Right renal pelvis (tissue), 4 donors: Measurements from ENCODE around the gene TSPEAR. TPM values are rescaled to one million over a fixed set of nuclear protein-coding genes. Genes with fewer than 3 reads are reported as not detected.
"Not testable (repeated sequence)": the region's sequence is repeated elsewhere in the genome, so short reads cannot be mapped to it uniquely, and the experiment has no call there.

Experiments
- DNase-seq, 4 donors: peaks; one replicate each; pipeline ENCODE4 v3.0.0-alpha.2; 2013; ENCODE audit warnings: low read depth in 4 of 4, low spot score in 3 of 4, missing footprints in 1 of 4
- polyA plus RNA-seq, 4 donors: library from polyadenylated mRNA; unstranded; fragments of 120-200 nt; gene quantifications; one replicate each; pipeline ENCODE4 v1.2.1, GENCODE V29; 2013; ENCODE audit not compliant: insufficient read length in 4 of 4

Gene TSPEAR
- polyA plus RNA-seq, 4 donors: 0.60 to 1.2 (median 0.82) TPM

DNA sequence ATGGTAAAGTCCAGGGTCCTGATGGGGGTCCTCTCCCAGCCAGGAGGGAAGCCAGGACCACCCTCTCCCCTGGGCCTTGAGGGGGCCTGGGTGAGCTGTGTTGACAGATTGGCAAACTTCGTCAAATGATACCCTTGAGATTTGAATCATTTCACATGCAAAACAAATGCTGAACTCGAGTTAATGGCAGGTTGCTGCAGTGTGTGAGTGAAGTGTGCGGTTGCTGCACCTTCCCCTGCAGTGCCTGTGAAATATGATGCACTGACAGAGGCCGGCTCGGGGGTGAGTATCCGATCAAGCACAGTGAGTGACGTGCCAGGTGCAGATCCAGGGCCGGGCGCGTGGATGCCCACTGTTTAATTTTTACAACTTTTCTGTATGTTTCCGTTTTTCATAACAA lies 23.7 kb downstream of the TSPEAR start:
- no peak for DNase-seq

DNA sequence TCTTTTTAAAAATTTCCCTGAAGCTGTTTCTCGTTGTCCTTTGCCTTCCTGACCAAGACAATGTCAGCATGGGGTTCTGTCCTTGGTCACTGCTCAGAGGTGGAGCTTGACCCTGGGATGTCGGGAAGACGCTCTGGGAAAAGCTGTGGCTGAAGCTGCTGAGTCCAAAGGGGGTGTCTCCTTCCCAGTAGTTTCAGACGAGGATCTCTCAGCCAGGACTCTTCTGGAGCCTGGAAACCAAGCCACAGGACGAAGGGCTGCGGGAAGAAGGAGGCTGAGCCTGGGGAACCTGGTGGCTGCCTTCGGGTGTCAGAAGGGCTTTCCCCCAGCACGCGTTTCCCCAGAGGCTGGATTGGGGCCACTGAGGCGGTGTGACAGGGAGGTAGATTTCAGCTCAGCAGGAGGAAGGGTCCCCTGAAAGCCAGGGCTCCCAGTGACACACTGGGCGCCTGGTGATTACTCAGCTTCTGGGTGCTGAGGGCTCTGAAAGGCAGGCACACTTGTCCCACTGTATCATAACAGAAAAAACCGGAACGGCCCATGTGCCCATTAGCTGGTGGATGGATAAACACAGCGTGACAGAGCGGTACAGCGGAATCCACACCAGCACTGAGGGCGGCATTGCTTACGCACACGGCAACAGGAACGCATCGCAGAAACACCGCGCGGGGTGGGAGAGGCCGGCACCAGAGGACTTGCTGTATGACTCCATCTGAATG lies 24.4 kb downstream of the TSPEAR start:
- no peak for DNase-seq

DNA sequence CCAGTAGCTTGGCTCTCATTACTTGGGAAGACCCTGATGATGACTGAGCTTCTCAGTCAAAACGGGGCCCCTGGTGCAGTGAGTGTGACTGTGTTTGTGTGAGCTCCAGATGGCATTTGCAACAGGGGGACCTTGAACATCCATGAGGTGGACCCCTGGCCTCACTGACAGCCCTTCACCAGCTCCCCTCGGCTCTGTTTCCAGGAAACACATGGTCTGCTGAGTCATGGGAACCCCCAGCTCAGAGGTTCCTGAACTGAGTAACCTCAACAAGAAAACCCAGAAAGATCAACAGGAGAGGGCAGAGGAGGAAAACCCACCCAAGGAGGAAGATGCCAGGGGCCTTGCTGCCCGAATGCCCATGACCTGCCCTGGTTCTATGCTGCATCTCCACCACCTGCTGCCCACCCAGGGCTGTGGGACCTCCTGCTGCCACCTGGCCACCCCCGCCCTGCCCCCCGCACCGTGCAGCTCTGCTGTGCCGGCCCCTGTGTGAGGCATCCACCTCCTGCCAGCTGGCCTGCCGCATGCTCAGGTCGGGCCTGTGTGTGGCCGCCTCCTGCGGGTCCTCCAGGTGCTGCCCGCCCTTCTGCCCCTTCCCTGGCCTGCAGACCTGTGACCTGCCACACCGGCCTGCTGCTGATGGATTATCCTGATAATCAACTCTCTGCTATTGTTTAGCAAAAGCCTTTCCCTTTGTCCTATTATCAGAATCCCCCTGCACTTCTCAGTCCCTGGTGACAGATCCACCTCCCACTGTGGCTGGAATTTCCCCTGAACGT lies 25.2 kb downstream of the TSPEAR start:
- no peak for DNase-seq

DNA sequence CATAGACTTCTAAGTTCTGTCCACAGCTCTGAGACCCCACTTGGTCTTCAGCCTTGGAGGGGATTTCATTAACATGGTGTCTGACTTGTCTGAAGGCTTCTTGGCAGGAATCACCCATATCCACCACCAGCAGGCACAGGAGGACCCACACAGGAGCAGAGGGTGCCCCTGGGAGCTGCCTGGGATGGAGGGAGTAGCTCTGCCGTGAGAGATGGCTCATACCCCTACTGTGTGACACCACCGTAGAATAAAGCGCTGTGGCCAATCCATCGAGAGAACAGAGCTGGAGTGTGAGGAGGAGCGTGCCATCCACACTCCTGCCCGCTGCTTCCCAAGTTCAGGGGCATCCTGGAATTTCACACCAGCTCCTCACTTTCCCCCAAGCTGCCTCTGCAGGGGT lies 26.3 kb downstream of the TSPEAR start:
- DNase-seq: not testable (repeated sequence)

DNA sequence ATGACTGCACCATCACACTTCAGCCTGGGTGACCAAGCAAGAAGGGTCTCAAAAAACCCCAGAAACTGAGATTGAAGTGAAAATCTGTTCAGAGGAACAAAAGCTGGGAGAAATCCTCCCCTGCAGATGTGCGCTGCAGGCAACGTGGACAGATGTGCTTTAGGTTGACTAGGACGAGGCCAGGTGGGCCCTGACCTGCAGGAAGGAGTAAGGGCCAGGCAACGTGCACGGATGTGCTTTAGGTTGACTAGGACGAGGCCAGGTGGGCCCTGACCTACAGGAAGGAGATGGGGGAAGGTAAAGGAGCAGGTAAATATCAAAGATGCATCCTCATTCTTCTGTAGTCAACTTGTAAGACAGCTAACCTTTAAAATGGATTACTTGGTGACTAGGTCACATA lies 26.9 kb downstream of the TSPEAR start:
- DNase-seq: no peak

DNA sequence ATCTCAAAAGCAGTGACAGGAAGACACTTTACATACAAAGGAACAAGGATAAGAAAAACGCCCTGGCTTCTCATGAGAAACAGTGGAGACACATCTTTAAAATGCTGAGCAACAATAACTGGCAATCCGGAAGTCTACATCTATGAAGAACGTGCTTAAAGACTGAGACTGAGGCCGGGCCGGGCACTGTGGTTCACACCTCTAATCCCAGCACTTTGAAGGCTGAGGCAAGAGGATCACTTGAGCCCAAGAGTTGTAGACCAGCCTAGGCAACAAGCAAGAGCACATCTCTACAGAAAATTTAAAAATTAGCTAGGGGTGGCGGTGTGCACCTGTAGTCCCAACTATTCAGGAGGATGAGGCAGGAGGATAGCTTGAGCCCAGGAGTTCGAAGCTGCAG lies 27.3 kb downstream of the TSPEAR start:
- DNase-seq: no peak

DNA sequence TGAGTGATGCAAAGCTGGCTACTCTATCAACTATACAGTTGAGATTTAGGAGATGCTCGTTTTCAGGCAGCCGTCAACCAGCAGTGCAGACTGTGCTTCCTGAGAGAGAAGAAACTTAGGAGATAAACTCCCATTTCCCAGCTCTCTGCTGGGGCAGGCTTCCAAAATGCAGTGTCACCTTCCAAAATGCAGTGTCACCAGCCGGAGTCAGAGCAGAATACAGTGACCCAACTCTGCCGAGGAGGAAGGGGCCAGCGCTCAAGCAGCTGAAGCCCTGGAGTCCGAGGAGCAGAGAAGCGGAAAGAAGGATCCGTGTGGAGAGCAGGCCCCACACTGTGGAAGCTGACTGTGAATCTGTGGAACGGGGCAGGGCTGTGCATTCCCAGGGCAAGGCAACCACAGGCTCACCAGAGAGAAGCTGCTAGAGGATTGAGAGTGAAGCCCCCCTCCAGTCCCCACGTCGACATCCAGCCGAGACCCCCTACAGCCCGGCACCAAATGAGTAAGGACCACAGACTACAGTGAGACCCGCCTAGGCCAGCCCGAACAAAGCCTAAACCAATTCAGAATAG lies 28.7 kb downstream of the TSPEAR start:
- DNase-seq: no peak

DNA sequence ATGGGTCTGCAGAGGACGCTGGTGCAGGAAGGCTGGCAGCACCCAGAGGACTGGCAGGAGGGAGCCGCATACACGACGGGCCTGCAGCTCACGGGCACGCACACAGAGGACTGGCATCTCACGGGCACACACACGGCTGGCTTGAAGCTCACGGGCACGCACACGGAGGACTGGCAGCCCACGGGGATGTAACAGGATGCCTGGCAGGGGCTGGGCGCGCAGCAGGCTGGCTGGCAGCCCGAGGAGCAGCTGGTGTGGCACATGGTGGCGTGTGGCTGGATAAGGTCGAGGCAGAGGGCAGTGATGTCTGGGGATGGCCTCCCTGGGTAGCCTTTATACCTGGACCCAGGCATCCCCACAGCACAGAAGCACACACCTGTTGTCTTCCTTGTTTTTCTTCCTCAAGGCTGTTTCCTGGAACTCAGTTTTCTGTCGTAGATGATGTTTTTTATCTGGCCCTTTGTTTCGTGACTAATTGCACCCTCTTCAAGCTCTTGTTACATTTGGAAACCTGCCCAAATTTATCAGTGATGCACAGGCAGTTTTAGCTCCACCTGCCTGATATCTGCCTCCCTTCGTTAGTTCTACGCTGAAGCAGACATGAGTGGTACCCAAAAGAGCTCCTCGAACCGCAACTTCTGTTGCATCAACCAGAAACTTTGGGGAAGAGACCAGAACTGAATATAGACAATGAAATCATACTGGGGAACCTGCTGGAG lies 29.4 kb downstream of the TSPEAR start, which contains the start of gene KRTAP12-1:
Gene KRTAP12-1, minus strand, starts transcription at position 303 of the 719 bp plus-strand sequence. Its CDS starts 40 bp downstream, at position 263.
- no peak for DNase-seq

DNA sequence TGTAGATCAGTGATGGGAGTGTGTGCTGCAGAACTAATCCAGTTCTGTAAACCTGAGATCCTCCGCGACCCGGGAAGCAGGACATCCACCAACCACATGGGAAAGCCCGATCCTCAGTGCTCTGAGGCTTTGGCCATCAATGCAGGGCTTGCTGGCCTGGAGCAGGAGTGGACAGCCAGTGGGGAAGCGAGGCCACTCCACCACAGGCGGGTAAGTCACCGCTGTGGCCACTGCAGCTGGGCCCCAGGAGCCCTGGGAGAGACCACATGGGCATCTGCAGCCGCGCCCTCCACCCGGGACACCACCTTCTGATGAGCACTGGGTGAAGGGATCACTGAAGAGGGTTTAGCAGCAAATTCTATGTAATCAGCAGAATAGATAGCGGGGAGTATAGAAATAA lies 30.2 kb downstream of the TSPEAR start:
- no peak for DNase-seq

DNA sequence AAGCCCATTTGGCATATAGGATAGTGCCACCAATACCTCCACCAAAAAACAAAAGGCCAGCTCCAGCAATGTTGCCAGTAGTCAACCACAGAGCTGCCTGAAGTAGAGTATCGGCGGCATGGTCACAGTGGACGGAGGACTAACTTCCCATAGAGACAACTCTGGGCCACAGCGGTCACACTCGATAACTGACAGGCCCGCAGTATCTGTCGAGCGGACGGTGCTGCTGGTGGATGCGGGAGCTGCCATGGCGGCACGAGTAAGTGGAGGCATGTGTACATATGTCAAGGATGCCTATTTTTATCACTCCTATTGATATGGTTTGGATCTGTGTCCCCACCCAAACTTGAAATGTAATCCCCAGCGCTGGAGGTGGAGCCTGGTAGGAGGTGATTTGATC lies 33.5 kb downstream of the TSPEAR start:
- DNase-seq: no peak

DNA sequence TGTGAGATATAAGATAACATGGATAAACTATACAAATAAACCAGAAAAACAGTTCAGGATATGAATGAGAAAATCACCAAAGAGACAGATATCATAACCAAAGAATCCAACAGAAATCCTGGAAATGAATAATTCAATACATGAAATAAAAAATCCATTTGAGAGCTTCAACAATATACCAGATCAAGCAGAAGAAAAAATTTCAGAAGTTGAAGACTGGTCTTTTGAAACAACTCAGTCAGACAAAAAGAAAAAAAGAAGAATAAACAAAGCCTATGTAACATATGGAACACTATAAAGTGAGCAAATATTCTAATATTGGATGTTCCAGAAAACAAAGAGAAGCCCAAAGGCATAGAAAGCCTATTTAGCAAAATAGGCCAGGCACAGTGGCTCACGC lies 39.5 kb downstream of the TSPEAR start:
- DNase-seq: no peak

DNA sequence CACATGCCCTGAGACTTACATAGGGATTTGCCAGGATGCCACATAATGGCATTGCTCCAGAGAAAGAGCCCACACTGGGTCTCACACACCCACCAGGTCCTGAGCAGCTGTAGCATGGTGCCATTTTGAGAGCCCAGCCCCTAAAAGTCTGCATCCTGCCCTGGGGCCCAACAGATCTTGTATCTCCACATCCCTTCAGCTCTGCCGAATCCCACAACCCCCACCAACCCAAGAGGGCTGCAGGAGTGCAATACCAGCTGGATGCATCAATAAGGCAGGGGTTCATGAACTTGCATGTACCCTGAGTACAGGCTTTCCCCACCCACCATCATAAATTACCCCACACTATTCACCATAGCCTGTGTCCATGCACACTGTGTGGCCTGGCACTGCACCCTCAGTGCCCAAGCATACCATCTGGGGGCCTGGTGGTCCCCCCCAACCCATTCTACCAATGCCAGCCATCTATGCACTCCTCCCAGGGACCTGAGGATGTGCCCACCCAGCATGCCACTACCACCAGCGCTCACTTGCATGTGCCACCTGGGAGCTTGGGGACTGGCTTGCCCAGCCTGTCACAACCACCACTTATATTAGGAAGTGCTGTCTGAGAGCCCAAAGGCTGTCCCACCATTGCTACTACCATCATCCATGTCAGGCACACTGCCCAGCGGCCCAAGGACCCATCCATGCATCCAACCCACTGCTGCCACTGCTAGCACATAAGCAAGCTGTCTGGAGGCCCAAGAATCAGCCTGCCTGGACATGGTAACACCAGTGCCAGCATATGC lies 40.5 kb downstream of the TSPEAR start:
- no peak for DNase-seq

DNA sequence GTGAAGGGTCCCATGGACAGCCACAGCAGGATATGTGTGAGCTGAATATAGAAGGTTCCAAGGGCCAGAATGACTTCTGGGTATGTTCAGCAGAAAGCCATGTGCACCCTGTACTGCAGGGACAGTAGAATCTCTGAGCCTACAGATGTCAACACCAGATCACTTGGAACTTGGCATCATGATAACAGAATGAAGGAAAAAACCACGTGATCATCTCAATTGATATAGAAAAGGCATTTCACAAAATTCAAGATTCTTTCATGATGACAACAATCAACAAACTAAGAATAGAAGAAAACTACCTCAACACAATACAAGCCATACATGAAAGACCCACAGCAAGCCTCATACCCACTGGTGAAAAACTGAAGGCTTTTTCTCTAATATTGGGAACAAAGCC lies 43.8 kb downstream of the TSPEAR start:
- no peak for DNase-seq

DNA sequence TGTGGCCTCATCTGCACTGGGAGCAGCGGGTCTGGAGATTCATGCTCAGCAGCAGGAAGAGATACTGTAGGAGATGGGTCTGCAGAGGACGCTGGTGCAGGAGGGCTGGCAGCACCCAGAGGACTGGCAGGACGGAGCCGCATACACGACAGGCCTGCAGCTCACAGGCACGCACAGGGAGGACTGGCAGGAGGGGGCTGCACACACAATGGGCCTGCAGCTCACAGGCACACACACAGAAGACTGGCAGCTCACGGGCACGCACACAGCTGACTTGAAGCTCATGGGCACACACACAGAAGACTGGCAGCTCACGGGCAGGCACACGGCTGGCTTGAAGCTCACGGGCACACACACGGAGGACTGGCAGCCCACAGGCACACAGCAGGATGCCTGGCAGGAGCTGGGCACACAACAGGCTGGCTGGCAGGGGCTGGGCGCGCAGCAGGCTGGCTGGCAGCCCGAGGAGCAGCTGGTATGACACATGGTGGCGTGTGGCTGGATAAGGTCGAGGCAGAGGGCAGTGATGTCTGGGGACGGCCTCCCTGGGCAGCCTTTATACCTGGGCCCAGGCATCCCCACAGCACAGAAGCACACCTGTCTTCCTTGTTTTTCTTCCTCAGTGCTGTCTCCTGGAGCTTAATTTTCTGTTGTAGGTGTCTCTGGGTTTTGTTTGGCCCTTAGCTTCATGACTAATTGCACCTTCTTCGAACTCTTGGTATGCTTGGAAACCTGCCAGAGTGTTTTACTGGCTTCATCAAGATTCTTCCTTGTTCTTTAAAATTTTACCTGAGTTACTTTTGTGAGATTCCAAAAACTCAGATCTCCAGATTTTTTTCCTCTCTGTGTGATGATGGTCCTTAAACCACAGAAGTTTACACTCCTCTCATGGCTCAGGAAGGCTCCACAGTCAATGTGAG lies 44.7 kb downstream of the TSPEAR start, which contains the start of gene KRTAP12-2:
Gene KRTAP12-2, minus strand, starts transcription at position 527 of the 920 bp plus-strand sequence. Its CDS starts 41 bp downstream, at position 486.
- no peak for DNase-seq

DNA sequence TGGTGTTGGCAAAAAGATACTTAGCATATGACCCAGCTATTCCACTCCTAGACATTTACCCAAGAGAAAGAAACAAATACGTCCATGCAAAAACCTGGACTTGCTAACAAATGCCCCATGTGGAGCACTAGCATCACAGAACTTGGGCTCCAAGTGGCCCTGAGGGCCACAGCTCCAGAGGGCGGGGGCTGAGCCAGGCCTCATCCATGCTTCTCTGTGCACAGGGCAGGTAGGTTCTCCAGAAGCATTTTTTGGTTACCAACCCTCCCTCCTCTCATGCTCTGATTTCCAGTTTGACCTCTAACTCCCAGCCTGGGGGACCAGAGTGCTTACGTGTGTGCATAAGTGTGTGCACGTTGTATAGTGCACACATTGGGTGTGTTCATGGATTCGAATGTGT lies 46.7 kb downstream of the TSPEAR start:
- no peak for DNase-seq

DNA sequence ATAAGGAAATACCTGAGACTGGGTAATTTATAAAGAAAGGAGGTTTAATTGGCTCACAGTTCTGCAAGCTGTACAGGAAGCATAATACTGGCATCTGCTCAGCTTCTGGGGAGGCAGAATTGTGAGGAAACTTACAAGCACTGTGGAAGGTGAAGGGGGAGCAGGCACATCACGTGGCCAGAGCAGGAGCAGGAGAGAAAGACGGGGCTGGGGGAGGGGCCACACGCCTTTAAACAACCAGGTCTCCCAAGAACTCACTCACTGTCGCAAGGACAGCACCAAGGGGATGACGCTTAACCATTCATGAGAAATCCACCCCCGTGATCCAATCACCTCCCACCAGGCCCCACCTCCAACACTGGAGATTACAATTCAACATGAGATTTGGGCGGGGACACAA lies 49.8 kb downstream of the TSPEAR start:
- DNase-seq: not testable (repeated sequence)

DNA sequence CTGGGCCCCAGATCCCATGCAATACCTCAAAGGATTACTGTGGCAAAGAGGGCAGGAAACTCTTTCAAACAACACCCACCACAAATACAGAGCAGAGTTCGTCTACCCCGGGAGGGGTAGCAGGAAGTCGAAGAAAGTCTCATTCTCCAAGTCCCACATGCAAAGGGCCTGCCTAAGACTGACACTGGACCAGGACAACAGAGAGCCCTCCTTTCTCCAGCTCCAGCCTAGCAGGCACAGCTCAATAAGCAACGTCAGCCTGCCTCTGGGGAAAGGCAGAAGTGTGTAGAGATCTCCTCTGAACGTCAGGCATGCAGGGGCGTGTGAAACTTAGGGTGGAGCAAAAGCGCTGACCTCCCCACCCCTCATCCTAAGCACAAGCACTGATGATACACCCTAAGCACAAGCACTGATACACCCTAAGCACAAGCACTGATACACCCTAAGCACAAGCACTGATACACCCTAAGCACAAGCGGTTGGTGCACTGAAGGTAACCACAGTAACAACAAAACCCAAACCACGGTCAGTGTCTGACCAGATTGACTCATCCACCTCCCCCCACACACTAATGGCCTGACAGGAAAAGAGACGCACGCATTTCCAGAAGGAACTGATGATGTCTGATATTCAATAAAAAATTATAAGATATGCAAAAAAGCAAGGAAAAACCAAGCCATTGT lies 52.3 kb downstream of the TSPEAR start:
- no peak for DNase-seq

DNA sequence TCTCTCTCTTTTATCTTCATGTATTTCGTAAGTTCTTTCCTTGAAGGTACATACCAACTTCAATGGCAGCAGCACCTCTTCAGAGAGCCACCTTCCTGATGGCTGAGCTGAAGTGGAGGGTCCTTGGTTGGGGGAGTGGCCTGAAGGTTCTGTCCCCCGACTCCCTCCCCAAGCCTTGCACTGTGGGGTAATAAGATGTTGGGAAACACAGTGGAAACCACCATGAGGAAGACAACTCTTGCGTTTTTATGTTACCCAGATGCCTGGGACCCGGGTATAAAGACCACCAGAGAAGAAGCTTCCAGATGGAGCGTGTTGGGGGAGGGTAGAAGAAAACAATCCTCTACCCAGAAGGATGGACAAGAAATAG lies 52.8 kb downstream of the TSPEAR start:
- DNase-seq: no peak
